EH (cell line): ENCODE results near the gene CYP4B1.
"Not testable (repeated sequence)": the region's sequence is repeated elsewhere in the genome, so short reads cannot be mapped to it uniquely, and the experiment has no call there.

ENCODE experiments used
- DNase-seq: peaks from one replicate; pipeline ENCODE4 v3.0.0-alpha.2; 2015; ENCODE audit warnings: low read depth

CYP4B1 gene

GRCh38 chr1:46798810-46799209, at the start of gene CYP4B1:
TSS of gene CYP4B1 (plus strand) at chr1:46799046. CDS start at chr1:46799082, 36 bp downstream.
- no peak for DNase-seq

- DNase-seq = peak; percentile 15
Measured at GRCh38 chr1:46749404-46749803, 49.4 kb upstream of the CYP4B1 start.

- no peak for DNase-seq
Measured at GRCh38 chr1:46749921-46750404, 48.9 kb upstream of the CYP4B1 start.

GRCh38 chr1:46753985-46754384, 44.9 kb upstream of the CYP4B1 start:
- no peak for DNase-seq

GRCh38 chr1:46754707-46755106, 44.1 kb upstream of the CYP4B1 start:
- not testable (repeated sequence) for DNase-seq

GRCh38 chr1:46755121-46755520, 43.7 kb upstream of the CYP4B1 start:
- DNase-seq = no peak

GRCh38 chr1:46757247-46757955, 41.4 kb upstream of the CYP4B1 start:
- DNase-seq = no peak

- DNase-seq = no peak
Measured at GRCh38 chr1:46757956-46758528, 40.8 kb upstream of the CYP4B1 start.

GRCh38 chr1:46760558-46761166, 38.2 kb upstream of the CYP4B1 start:
- no peak for DNase-seq

GRCh38 chr1:46761740-46762139, 37.1 kb upstream of the CYP4B1 start:
- DNase-seq = no peak

- no peak for DNase-seq
Measured at GRCh38 chr1:46764402-46764801, 34.4 kb upstream of the CYP4B1 start.

GRCh38 chr1:46767649-46768282, 31.1 kb upstream of the CYP4B1 start:
- no peak for DNase-seq

- no peak for DNase-seq
Measured at GRCh38 chr1:46768445-46768844, 30.4 kb upstream of the CYP4B1 start.

- no peak for DNase-seq
Measured at GRCh38 chr1:46769028-46769740, 29.7 kb upstream of the CYP4B1 start.

GRCh38 chr1:46770541-46770940, 28.3 kb upstream of the CYP4B1 start:
- DNase-seq = no peak

GRCh38 chr1:46772571-46772970, 26.3 kb upstream of the CYP4B1 start:
- no peak for DNase-seq

- no peak for DNase-seq
Measured at GRCh38 chr1:46774297-46774696, 24.5 kb upstream of the CYP4B1 start.

GRCh38 chr1:46778456-46778855, 20.4 kb upstream of the CYP4B1 start:
- DNase-seq = not testable (repeated sequence)

- DNase-seq = no peak
Measured at GRCh38 chr1:46784666-46785065, 14.2 kb upstream of the CYP4B1 start.

- DNase-seq = not testable (repeated sequence)
Measured at GRCh38 chr1:46788634-46789033, 10.2 kb upstream of the CYP4B1 start.

- no peak for DNase-seq
Measured at GRCh38 chr1:46790446-46791101, 8.3 kb upstream of the CYP4B1 start.

- no peak for DNase-seq
Measured at GRCh38 chr1:46793126-46793525, 5.7 kb upstream of the CYP4B1 start.
